HepG2 (cell line): ENCODE results near the gene L3MBTL4. TPM values are rescaled to one million over a fixed set of nuclear protein-coding genes. Genes with fewer than 3 reads are reported as not detected.

Source experiments
- ATAC-seq: fragments of 200-7000 bp; cut with Tn5 transposase; 3 replicates; pipeline ENCODE4 v1.9.1; 2020; ENCODE audit warnings: mild to moderate bottlenecking, moderate library complexity
- BruUV-seq: library from RNA; stranded (reverse); fragments of 400-500 nt; replicated peaks from 2 replicates; lab custom pipeline; 2021; lab: Mats Ljungman, UMichigan
- CTCF ChIA-PET: fragments of 300-600 bp; formaldehyde crosslinking; extraction: SDS; loops from one replicate; lab custom pipeline; 2021; ENCODE audit warnings: low total read pairs, inconsistent platforms, low intra/inter-chr PET ratio; lab: Yijun Ruan, JAX
- POLR2A ChIA-PET: fragments of 350-600 bp; sonication (Branson Sonifier 250); formaldehyde crosslinking; loops from one replicate; lab custom pipeline; 2020; ENCODE audit warnings: antibody characterized with exemption, inconsistent platforms; lab: Yijun Ruan, JAX
- DNase-seq: peaks from one replicate; pipeline ENCODE4 v3.0.0-alpha.2; 2015; ENCODE audit warnings: low spot score
- FAIRE-seq: peaks from 3 replicates; lab custom pipeline; 2011; peaks lifted over from hg19 to GRCh38; lab: Jason Lieb, UNC
- H2AFZ ChIP-seq: one replicate; pipeline ENCODE4 v1.6.1; 2011; ENCODE audit warnings: low read length, inconsistent platforms
- H3K27ac ChIP-seq: fragments of 300-600 bp; 3 replicates; pipeline ENCODE4 v1.8.0; 2011; ENCODE audit warnings: mixed run types, mild to moderate bottlenecking, mixed read lengths, low read length, inconsistent platforms; ENCODE audit not compliant: insufficient read depth; ENCODE audit errors: extremely low read length
- H3K27me3 ChIP-seq, 2 experiments: fragments of 200-600 bp in 1 of 2; 2 replicates in 1 of 2; 3 replicates in 1 of 2; pipeline versions ENCODE4 v1.6.0 to v1.8.0; 2011; ENCODE audit warnings: low read length in 2 of 2, mild to moderate bottlenecking in 2 of 2, moderate library complexity in 2 of 2, inconsistent platforms in 1 of 2; ENCODE audit not compliant: insufficient read depth in 2 of 2, control insufficient read depth in 1 of 2
- H3K36me3 ChIP-seq, 2 experiments: fragments of 200-600 bp in 1 of 2; replicated peaks in 1 of 2; 2 replicates in 1 of 2; 3 replicates in 1 of 2; pipeline versions ENCODE4 v1.5.1 to v1.8.0; 2011; ENCODE audit warnings: low read length in 2 of 2, inconsistent platforms in 1 of 2; ENCODE audit not compliant: insufficient read depth in 2 of 2, control insufficient read depth in 1 of 2
- H3K4me1 ChIP-seq: 2 replicates; pipeline ENCODE4 v1.5.1; 2012; ENCODE audit warnings: low read length, inconsistent platforms; ENCODE audit not compliant: insufficient read depth
- H3K4me2 ChIP-seq: 2 replicates; pipeline ENCODE4 v1.6.0; 2011; ENCODE audit warnings: low read depth, low read length, inconsistent platforms
- H3K4me3 ChIP-seq, 3 experiments: fragments of 200-600 bp in 1 of 3; sonication (generic), shearing (Covaris generic) in 1 of 3; replicated peaks in 1 of 3; 2 replicates each; pipeline ENCODE4 v1.5.1; 2011 to 2016; ENCODE audit warnings: low read length in 3 of 3, inconsistent platforms in 2 of 3, low read depth in 2 of 3, mild to moderate bottlenecking in 2 of 3, control low read depth in 1 of 3, mixed read lengths in 1 of 3; ENCODE audit not compliant: insufficient read depth in 1 of 3
- H3K79me2 ChIP-seq: one replicate; pipeline ENCODE4 v1.6.1; 2011; ENCODE audit warnings: low read length, inconsistent platforms; ENCODE audit not compliant: insufficient read depth
- H3K9ac ChIP-seq: 2 replicates; pipeline ENCODE4 v1.6.0; 2011; ENCODE audit warnings: mild to moderate bottlenecking, low read depth, low read length, inconsistent platforms; ENCODE audit not compliant: insufficient read depth
- H3K9me3 ChIP-seq: 2 replicates; pipeline ENCODE4 v1.5.1; 2012; ENCODE audit warnings: mild to moderate bottlenecking, low read length
- H4K20me1 ChIP-seq: 2 replicates; pipeline ENCODE4 v1.6.0; 2011; ENCODE audit warnings: inconsistent platforms, mild to moderate bottlenecking, low read length, moderate library complexity; ENCODE audit not compliant: insufficient read depth
- FOXA3 ChIP-seq: IDR thresholded peaks from 2 replicates; pipeline ENCODE4 v1.6.1; 2016; ENCODE audit warnings: missing genetic modification reagents, missing compliant biosample characterization
- KDM5A ChIP-seq: fragments of 200-600 bp; sonication (generic); IDR thresholded peaks from 2 replicates; pipeline ENCODE4 v1.7.0; 2018; ENCODE audit warnings: antibody characterized with exemption, mild to moderate bottlenecking, low read length, borderline replicate concordance
- MIER2 ChIP-seq: IDR thresholded peaks from 2 replicates; pipeline ENCODE4 v1.6.1; 2016; ENCODE audit warnings: missing biosample characterization, missing genetic modification reagents
- ZMYM4 ChIP-seq: sonication (generic); formaldehyde crosslinking; IDR thresholded peaks from 2 replicates; pipeline ENCODE4 v1.8.1; 2023; ENCODE audit warnings: mild to moderate bottlenecking, missing genetic modification reagents
- ZNF17 ChIP-seq: sonication (generic); formaldehyde crosslinking; IDR thresholded peaks from 2 replicates; pipeline ENCODE4 v1.5.0; 2020; ENCODE audit warnings: mild to moderate bottlenecking, missing genetic modification reagents
- ZNF317 ChIP-seq: sonication (generic); formaldehyde crosslinking; IDR thresholded peaks from 2 replicates; pipeline ENCODE4 v1.5.0; 2020; ENCODE audit warnings: mild to moderate bottlenecking, missing genetic modification reagents
- ZNF367 ChIP-seq: sonication (generic); formaldehyde crosslinking; IDR thresholded peaks from 2 replicates; pipeline ENCODE4 v1.4.0; 2020; ENCODE audit warnings: missing genetic modification reagents, borderline replicate concordance
- ZNF792 ChIP-seq: IDR thresholded peaks from 2 replicates; pipeline ENCODE4 v1.6.1; 2016
- WGBS: methylation state at CpG from one replicate; pipeline ENCODE4 v1.1.6; 2017; ENCODE audit warnings: low lambda C conversion rate; 5-methylcytosine and 5-hydroxymethylcytosine counted together
- in situ Hi-C: cut with HindIII; loops from 2 replicates; pipeline ENCODE4 v1.10.0; 2017; ENCODE audit warnings: low pct_unique_long_range_greater_than_20kb; ENCODE audit not compliant: extremely low pct_ligation_motif_present
- intact Hi-C: fragments of 100-400 bp; cut with micrococcal nuclease; formaldehyde crosslinking; loops from one replicate; pipeline ENCODE4 v1.10.0; 2022; ENCODE audit not compliant: unreplicated experiment
- polyA plus RNA-seq, 8 experiments: library from polyadenylated mRNA; depleted of rRNA in 3 of 8; stranded (reverse) in 7 of 8; unstranded in 1 of 8; fragments of >200 nt; fragmentation: Illumina TruSeq in 4 of 8; extraction: Trizol in 4 of 8; gene quantifications; 2 replicates each; pipeline versions ENCODE4 v1.2.1 to v1.2.3, GENCODE V29; 2011 to 2016; ENCODE audit warnings: low read depth in 4 of 8, missing spikeins in 1 of 8, mixed read lengths in 1 of 8; ENCODE audit not compliant: insufficient read depth in 1 of 8
- total RNA-seq, 5 experiments: library from RNA; depleted of rRNA; stranded (reverse); fragments of >200 nt; fragmentation: Illumina TruSeq; extraction: Trizol; gene quantifications; 2 replicates each; pipeline ENCODE4 v1.2.3, GENCODE V29; 2016; ENCODE audit warnings: low read depth in 1 of 5
- TF ChIP-seq, protein P1 (sequence below): sonication (generic); formaldehyde crosslinking; IDR thresholded peaks from 2 replicates; pipeline ENCODE4 v1.8.0; 2022; ENCODE audit warnings: mild to moderate bottlenecking, missing genetic modification reagents
- TF ChIP-seq, protein P2 (sequence below): IDR thresholded peaks from 2 replicates; pipeline ENCODE4 v1.6.1; 2018; ENCODE audit warnings: missing genetic modification reagents
- TF ChIP-seq, protein P3 (sequence below): sonication (generic); formaldehyde crosslinking; IDR thresholded peaks from 2 replicates; pipeline ENCODE4 v1.8.0; 2022; ENCODE audit warnings: low read depth, missing genetic modification reagents
- TF ChIP-seq, protein P4 (sequence below): sonication (generic); formaldehyde crosslinking; IDR thresholded peaks from 2 replicates; pipeline ENCODE4 v1.4.0; 2020; ENCODE audit warnings: mild to moderate bottlenecking, missing genetic modification reagents

The L3MBTL4 gene
- total and polyA plus RNA-seq, 2 of the 13 experiments (the other 11 are each of a cell fraction or from before 2014, with no cell fraction given), result 10.8 to 13.3 TPM

DNA sequence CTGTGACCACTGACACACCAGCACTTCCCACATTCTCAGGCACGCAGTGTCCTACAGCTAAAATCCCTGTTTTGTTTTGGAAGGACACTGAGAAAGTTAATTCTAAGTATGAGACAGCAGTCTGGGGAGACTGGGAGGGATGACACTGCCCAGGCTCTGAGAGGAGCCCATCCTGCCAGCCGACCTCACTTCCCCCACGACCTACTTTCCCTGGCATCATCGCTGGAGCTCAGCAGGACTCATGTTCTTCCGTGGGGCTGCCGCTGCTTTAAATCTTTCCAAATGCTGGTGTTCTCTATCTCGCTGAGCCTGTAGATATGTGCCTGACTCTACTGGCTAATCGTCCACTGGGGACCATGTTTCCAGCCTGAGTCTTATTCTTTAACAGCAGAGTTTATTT lies 450.6 kb downstream of the L3MBTL4 start:
- TF ChIP-seq FOXA3 (CRISPR knock-in tag), result no peak
- TF ChIP-seq ZMYM4 (CRISPR knock-in tag), result no peak
- TF ChIP-seq, protein P1, sequence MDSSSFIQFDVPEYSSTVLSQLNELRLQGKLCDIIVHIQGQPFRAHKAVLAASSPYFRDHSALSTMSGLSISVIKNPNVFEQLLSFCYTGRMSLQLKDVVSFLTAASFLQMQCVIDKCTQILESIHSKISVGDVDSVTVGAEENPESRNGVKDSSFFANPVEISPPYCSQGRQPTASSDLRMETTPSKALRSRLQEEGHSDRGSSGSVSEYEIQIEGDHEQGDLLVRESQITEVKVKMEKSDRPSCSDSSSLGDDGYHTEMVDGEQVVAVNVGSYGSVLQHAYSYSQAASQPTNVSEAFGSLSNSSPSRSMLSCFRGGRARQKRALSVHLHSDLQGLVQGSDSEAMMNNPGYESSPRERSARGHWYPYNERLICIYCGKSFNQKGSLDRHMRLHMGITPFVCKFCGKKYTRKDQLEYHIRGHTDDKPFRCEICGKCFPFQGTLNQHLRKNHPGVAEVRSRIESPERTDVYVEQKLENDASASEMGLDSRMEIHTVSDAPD (CRISPR knock-in tag), result no peak
- TF ChIP-seq, protein P2, sequence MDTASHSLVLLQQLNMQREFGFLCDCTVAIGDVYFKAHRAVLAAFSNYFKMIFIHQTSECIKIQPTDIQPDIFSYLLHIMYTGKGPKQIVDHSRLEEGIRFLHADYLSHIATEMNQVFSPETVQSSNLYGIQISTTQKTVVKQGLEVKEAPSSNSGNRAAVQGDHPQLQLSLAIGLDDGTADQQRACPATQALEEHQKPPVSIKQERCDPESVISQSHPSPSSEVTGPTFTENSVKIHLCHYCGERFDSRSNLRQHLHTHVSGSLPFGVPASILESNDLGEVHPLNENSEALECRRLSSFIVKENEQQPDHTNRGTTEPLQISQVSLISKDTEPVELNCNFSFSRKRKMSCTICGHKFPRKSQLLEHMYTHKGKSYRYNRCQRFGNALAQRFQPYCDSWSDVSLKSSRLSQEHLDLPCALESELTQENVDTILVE (CRISPR knock-in tag), result no peak
- TF ChIP-seq, protein P3, sequence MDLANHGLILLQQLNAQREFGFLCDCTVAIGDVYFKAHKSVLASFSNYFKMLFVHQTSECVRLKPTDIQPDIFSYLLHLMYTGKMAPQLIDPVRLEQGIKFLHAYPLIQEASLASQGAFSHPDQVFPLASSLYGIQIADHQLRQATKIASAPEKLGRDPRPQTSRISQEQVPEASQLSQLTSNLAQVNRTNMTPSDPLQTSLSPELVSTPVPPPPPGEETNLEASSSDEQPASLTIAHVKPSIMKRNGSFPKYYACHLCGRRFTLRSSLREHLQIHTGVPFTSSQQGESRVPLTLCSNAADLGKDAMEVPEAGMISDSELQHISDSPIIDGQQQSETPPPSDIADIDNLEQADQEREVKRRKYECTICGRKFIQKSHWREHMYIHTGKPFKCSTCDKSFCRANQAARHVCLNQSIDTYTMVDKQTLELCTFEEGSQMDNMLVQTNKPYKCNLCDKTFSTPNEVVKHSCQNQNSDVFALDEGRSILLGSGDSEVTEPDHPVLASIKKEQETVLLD (CRISPR knock-in tag), result no peak
- no peak for TF ChIP-seq ZNF792 (CRISPR knock-in tag)
- no peak for TF ChIP-seq MIER2 (CRISPR knock-in tag)
- no peak for TF ChIP-seq ZNF317 (CRISPR knock-in tag)
- TF ChIP-seq, protein P4, sequence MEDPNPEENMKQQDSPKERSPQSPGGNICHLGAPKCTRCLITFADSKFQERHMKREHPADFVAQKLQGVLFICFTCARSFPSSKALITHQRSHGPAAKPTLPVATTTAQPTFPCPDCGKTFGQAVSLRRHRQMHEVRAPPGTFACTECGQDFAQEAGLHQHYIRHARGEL (CRISPR knock-in tag), result no peak
- no peak for TF ChIP-seq ZNF17
- TF ChIP-seq ZNF367, result no peak
- TF ChIP-seq KDM5A, result no peak
- ATAC-seq (no peak), FAIRE-seq (no peak), DNase-seq (no peak)
- H4K20me1 ChIP-seq, result no peaks in the 10 kb centered on the region
- no peak overlapping the region for H3K9ac ChIP-seq
- no peak overlapping the region for H3K4me3 ChIP-seq
- H2AFZ ChIP-seq, result no peak overlapping the region
- no peaks in the 10 kb centered on the region for H3K79me2 ChIP-seq
- H3K27me3 ChIP-seq, result no peaks in the 10 kb centered on the region
- CTCF ChIA-PET, result no interaction called here
- in situ Hi-C loops (no loop called here), intact Hi-C loops (no loop called here)
- H3K9me3 ChIP-seq, result no peaks in the 10 kb centered on the region
- POLR2A ChIA-PET, result no interaction called here
- no TSS peak for BruUV-seq
- no peak overlapping the region for H3K27ac ChIP-seq
- H3K4me1 ChIP-seq, result peaks cover 20% of the 10 kb centered on the region
- H3K36me3 ChIP-seq, result peaks cover 0 to 2% of the 10 kb centered on the region in 2 experiments; a peak in 1 of 5 replicates
- WGBS, result 95% methylated on average over 8 of the region's 8 CpGs
- H3K4me2 ChIP-seq, result no peak overlapping the region
